Peyer's patch (tissue), 4 donors: ENCODE results near the gene SLC39A7.
"Not testable (repeated sequence)": the region's sequence is repeated elsewhere in the genome, so short reads cannot be mapped to it uniquely, and the experiment has no call there.

Experiments
- POLR2A ChIP-seq, 2 donors: fragments of 450-650 bp; IDR thresholded peaks; one replicate each; pipeline ENCODE4 v1.5.1; 2017; ENCODE audit warnings: antibody characterized with exemption in 2 of 2, mild to moderate bottlenecking in 2 of 2, moderate library complexity in 2 of 2
- TF ChIP-seq, protein P1 (sequence below), 6 experiments: fragments of 450-650 bp in 4 of 6; fragments of 200-600 bp in 2 of 6; sonication (generic) in 1 of 6; IDR thresholded peaks; one replicate each; pipeline ENCODE4 v1.5.1; 2017 to 2019; ENCODE audit warnings: antibody characterized with exemption in 6 of 6, mild to moderate bottlenecking in 3 of 6, moderate library complexity in 1 of 6

DNA sequence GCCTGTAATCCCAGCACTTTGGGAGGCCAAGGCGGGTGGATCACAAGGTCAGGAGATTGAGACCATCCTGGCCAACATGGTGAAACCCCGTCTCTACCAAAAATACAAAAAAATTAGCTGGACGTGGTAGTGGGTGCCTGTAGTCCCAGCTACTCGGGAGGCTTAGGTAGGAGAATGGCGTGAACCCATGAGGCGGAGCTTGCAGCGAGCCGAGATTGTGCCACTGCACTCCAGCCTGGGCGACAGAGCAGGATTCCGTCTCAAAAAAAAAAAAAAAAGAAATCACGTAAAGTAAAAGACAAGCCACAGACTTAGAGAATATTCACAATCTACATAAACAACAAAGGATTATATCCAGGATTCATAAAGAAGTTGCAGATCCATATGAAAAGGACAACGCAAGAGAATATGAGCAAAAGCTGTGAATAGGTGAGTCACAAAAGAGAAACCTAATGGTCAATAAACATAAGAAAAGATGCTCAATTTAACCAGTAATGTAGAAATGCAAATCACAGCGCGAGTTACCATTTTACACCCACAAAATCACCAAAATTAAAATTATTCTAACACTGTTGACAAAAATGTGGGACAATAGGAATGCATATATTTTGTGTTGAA, 25.9 kb downstream of the SLC39A7 start:
- TF ChIP-seq, protein P1, sequence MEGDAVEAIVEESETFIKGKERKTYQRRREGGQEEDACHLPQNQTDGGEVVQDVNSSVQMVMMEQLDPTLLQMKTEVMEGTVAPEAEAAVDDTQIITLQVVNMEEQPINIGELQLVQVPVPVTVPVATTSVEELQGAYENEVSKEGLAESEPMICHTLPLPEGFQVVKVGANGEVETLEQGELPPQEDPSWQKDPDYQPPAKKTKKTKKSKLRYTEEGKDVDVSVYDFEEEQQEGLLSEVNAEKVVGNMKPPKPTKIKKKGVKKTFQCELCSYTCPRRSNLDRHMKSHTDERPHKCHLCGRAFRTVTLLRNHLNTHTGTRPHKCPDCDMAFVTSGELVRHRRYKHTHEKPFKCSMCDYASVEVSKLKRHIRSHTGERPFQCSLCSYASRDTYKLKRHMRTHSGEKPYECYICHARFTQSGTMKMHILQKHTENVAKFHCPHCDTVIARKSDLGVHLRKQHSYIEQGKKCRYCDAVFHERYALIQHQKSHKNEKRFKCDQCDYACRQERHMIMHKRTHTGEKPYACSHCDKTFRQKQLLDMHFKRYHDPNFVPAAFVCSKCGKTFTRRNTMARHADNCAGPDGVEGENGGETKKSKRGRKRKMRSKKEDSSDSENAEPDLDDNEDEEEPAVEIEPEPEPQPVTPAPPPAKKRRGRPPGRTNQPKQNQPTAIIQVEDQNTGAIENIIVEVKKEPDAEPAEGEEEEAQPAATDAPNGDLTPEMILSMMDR (IDR thresholded peaks at IDR 0.05): not testable (repeated sequence)
- not testable (repeated sequence) for TF ChIP-seq POLR2A (IDR thresholded peaks at IDR 0.05)
